HG03280 (cell line): ENCODE results near the gene C9orf85.
A peak's percentile ranks its signal among the peaks of the same experiment; 100 is the strongest.
"Not testable (repeated sequence)": the region's sequence is repeated elsewhere in the genome, so short reads cannot be mapped to it uniquely, and the experiment has no call there.

ENCODE experiments used
- ATAC-seq: cut with Tn5 transposase; IDR thresholded peaks from one replicate; pipeline ENCODE4 v1.9.1; 2021; ENCODE audit warnings: mild to moderate bottlenecking, moderate library complexity; ENCODE audit not compliant: unreplicated experiment

C9orf85 gene

GRCh38 chr9:71937898-71938297 is 26.5 kb downstream of the C9orf85 start:
- no peak for ATAC-seq

GRCh38 chr9:71941060-71941568 is 29.7 kb downstream of the C9orf85 start:
- ATAC-seq, result no peak

GRCh38 chr9:71941998-71942567 is 30.6 kb downstream of the C9orf85 start:
- no peak for ATAC-seq

- ATAC-seq, result no peak
Measured at GRCh38 chr9:71944754-71945375, 33.4 kb downstream of the C9orf85 start.

GRCh38 chr9:71954652-71955051 is 43.2 kb downstream of the C9orf85 start:
- not testable (repeated sequence) for ATAC-seq

- ATAC-seq, result peak; percentile 51
Measured at GRCh38 chr9:71955300-71955915, 44.0 kb downstream of the C9orf85 start.

GRCh38 chr9:71962328-71962727 is 50.9 kb downstream of the C9orf85 start:
- no peak for ATAC-seq

- not testable (repeated sequence) for ATAC-seq
Measured at GRCh38 chr9:71963471-71963996, 52.1 kb downstream of the C9orf85 start.

- no peak for ATAC-seq
Measured at GRCh38 chr9:71965403-71965802, 54.0 kb downstream of the C9orf85 start.

GRCh38 chr9:71966601-71967000 is 55.2 kb downstream of the C9orf85 start:
- ATAC-seq, result no peak

- ATAC-seq, result no peak
Measured at GRCh38 chr9:71968541-71969090, 57.2 kb downstream of the C9orf85 start.

GRCh38 chr9:71975833-71976232 is 64.4 kb downstream of the C9orf85 start:
- no peak for ATAC-seq

- ATAC-seq, result no peak
Measured at GRCh38 chr9:71977003-71977402, 65.6 kb downstream of the C9orf85 start.

- no peak for ATAC-seq
Measured at GRCh38 chr9:71980266-71981190, 69.1 kb downstream of the C9orf85 start.

GRCh38 chr9:71981944-71982343 is 70.5 kb downstream of the C9orf85 start:
- ATAC-seq, result no peak

GRCh38 chr9:71984403-71984802 is 73.0 kb downstream of the C9orf85 start:
- no peak for ATAC-seq

- no peak for ATAC-seq
Measured at GRCh38 chr9:71984831-71985281, 73.4 kb downstream of the C9orf85 start.

GRCh38 chr9:71985297-71985911 is 74.0 kb downstream of the C9orf85 start:
- no peak for ATAC-seq

- ATAC-seq, result no peak
Measured at GRCh38 chr9:71986900-71987299, 75.5 kb downstream of the C9orf85 start.
